SU-DHL-6 (cell line): Measurements from ENCODE around the gene VWF.

Experiments
- CTCF ChIP-seq: fragments of 200-600 bp; sonication (generic); IDR thresholded peaks from one replicate; pipeline ENCODE4 v1.5.1; 2017; ENCODE audit warnings: antibody characterized with exemption, mild to moderate bottlenecking, low read length, moderate library complexity; ENCODE audit not compliant: insufficient read depth, poor library complexity, severe bottlenecking
- EZH2phosphoT487 ChIP-seq: fragments of 200-600 bp; sonication (generic), shearing (Covaris generic); conservative IDR thresholded peaks from 2 replicates; pipeline ENCODE4 v1.6.1; 2018; ENCODE audit warnings: mild to moderate bottlenecking, antibody characterized with exemption, low read length, moderate library complexity, mixed read lengths

DNA sequence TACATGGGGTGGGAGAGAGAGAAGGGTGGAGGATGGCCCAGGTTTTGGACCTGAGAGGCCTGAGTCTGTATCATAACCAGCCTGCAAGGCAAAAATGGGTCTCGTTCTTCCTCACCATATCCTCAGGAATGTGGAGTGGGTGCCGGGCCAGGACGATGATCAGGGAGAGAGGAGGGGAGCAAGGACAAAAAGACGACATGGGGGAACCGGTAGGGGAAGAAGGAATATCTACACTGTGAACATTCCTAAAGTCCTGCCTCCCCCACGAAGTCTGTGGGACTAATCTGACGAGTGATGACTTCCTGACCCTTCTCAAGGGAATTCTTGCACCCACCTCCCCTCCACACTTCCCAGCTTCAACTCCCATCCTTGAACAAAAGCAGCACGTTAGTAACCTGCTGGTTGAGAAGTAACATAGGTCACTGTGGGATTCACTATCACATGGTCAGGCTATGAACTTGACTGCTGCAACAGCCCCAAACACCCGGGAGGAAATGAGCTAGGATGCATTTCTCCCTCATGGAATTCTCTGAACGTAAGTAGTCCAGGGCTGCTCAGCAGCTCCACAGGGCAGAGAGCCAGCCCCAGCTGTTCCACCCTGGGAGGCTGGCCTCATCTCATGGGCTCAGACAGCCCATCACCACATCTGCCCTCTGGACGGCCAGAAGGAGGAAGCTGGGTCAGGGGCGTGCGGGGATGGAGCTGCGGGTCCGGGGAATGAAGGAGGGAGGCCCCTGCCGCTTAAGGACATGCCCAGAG, 36.8 kb upstream of the VWF start:
- no peak for TF ChIP-seq CTCF
- no peak for TF ChIP-seq EZH2phosphoT487
